ENCODE results near the gene PRDM7. TPM values are rescaled to one million over a fixed set of nuclear protein-coding genes. Genes with fewer than 3 reads are reported as not detected.

Gene PRDM7
- total RNA-seq, 2 donors from 2014 or later: not detected

DNA sequence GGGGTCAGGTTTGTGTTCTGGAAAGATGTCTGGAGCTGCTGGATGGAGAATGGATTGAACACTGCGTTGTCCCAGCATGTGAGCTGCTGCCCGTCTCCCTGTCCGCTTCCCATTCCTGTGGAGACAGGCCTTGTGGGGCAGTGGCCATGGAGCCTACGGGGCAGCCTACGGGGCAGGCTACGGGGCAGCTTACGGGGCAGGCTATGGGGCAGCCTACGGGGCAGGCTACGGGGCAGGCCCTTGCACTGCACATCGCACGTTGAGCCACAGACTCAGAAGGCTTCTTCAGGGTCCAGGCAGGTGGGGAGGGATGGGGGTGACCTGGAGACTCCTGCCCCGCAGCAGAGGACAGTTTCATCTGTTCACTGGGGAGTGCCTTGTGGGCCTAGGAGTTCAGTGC is 48.1 kb downstream of the PRDM7 start:
- H3K36me3 Mint-ChIP-seq: peaks cover 12 to 14% of the 10 kb centered on the region in 2 donors

DNA sequence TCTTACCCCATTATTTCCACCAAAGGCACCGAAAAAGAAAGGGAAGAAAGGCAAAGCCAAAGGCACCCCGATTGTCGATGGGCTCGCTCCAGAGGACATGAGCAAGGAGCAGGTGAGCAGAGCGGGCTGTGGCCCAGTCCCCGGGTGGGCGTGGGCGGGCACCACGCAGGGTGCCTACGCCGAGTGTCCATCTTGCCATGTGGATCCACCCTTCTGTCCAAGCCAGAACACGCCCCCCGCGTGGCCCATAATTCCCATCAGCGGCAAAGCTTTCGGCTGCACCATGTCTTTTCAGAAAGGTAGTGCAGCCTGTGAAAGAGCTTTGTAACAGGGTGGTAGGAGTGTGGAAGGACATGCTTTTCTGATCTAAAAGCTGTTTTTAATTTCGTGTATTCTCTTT is 49.5 kb downstream of the PRDM7 start:
- H3K27ac Mint-ChIP-seq: no peak overlapping the region
- H3K9me3 Mint-ChIP-seq: peaks cover 5% of the 10 kb centered on the region in 2 donors
- H3K36me3 Mint-ChIP-seq: peaks cover 12 to 13% of the 10 kb centered on the region in 2 donors
- ATAC-seq: no peak
- no peak for DNase-seq (ENCODE audit: low spot score in 2 of 2)

More for the DNA sequence above, 48.1 kb downstream of the PRDM7 start:
- no peak for DNase-seq (ENCODE audit: low spot score in 2 of 2)
- no peak for ATAC-seq
- Mint-ChIP-seq H3K9me3 (peaks cover 5% of the 10 kb centered on the region in 2 donors), H3K27ac (peak overlapping the region in 1 of 2 donors; percentile 5)

DNA sequence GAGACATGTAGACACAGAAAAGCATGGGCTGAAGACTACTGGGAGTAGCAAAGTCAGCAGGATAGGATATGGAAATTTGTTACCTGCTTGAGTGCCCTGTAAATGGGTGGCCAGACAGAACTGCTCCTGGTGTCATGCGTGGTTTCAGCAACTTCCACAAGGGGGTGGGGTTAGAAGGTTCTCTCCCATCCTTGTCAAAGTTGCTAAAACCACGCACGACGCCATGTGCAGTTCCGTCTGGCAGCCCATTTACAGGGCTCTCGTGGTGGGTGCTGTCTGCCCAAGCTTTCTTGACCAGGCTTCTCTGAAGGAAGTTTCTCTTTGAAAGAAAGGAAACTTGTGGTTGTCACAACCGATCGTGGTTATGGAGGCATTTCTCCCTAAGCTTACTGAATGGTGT is 51.0 kb downstream of the PRDM7 start:
- ATAC-seq: no peak
- H3K36me3 Mint-ChIP-seq: peaks cover 6 to 12% of the 10 kb centered on the region in 2 donors
- peaks cover 0 to 7% of the 10 kb centered on the region in 2 donors for H3K9me3 Mint-ChIP-seq
- no peak overlapping the region for H3K27ac Mint-ChIP-seq
- DNase-seq (ENCODE audit: low spot score in 2 of 2): no peak

DNA sequence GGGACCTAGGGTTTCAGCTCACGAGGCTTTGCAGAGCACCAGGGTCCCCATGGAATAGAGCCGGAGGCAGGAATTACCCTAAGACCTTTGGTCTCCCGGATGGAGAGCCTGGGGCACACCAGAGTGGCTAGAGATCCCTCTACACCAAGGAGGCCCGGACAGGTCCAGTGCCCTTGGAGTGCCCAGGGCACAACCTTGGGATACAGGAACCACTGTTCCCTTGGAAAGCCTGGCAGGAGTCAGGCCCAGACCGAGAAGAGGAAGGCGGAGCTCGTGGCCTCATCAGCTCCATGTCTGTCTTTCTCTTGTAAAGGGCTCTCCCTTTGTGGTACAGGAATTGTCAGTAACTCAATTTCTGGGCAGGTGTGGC is 54.1 kb downstream of the PRDM7 start:
- ATAC-seq: no peak
- H3K9me3 Mint-ChIP-seq: peaks cover 0 to 7% of the 10 kb centered on the region in 2 donors
- H3K36me3 Mint-ChIP-seq: peaks cover 6 to 13% of the 10 kb centered on the region in 2 donors
- peak overlapping the region; percentile 77 to 79 for H3K27ac Mint-ChIP-seq
- no peak for DNase-seq (ENCODE audit: low spot score in 2 of 2)

DNA sequence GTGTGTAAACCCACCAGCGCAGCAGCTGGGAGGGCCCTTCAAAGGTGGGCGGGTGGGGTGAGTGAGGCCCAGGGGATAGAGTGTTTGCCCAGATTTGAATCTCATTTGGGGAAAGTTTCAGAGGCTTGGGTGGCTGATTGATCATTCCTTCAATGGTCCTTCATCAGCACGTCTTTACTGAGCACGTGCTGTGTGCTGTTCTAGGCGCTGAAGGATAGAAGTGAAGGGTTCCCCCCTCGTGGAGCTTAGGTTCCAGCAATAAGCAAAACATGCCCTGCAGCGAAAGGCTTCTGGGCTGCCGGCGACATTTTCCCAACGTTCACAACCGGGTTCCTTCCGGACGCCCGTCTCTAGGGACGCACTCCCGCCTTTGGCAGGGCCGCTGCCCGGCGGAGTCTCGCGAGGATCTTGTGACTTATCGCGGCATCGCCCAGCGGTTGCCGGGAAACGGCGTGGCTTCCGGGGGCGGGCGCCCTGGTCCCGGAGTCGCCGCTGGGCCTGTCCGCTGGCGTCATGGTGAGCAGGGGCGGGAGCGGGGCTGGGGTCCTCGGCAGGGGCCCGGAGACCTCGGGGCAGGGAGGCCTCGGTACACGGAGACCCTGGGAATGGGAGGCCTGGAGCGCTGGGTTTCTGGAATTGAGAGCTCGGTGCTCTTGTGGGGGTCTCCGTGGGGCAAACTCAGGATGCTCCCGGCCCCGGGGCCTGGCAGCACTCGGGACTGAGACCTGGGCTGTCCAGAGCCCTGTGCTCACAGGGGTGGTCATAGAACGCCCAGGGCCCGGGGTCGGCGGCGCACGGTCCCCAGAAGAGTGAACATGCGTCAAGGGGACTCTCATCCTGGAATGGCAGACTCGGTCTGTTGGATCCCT is 54.7 kb downstream of the PRDM7 start:
- peaks cover 0 to 7% of the 10 kb centered on the region in 2 donors for H3K9me3 Mint-ChIP-seq
- peak; percentile 90 for DNase-seq (ENCODE audit: low spot score in 2 of 2)
- peak; percentile 80 to 94 for ATAC-seq
- peak overlapping the region in 1 of 2 donors; percentile 79 for H3K27ac Mint-ChIP-seq
- H3K36me3 Mint-ChIP-seq: peaks cover 6 to 13% of the 10 kb centered on the region in 2 donors

DNA sequence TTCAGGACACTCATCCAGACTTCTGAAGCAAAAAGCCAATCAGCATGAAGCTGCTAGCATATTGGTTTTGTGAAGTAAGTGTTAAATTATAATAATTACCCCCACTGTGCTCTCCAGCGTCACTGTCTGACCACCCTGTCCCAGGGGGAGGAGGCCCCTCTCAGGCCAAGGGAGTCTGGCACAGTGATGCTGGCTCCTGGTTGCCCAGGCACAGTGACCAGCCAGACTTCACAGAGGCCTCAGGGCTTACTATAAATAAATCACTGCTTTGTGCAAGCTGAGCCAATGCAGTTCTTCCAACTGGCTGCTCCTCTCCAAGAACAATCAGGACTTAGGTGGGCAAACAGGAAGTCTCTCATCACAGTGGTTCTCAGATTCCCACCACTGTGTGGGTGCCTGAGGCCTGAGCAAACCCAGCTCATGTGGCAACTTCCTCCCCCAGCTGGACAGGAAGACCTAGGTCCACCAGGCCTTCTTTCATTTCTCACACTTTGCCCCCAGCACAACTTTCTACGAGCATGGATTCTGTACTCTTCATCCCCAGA is 56.2 kb downstream of the PRDM7 start:
- Mint-ChIP-seq H3K27ac (no peak overlapping the region), H3K36me3 (peaks cover 6 to 13% of the 10 kb centered on the region in 2 donors), H3K9me3 (peaks cover 0 to 7% of the 10 kb centered on the region in 2 donors)
- ATAC-seq: no peak
- no peak for DNase-seq (ENCODE audit: low spot score in 2 of 2)

DNA sequence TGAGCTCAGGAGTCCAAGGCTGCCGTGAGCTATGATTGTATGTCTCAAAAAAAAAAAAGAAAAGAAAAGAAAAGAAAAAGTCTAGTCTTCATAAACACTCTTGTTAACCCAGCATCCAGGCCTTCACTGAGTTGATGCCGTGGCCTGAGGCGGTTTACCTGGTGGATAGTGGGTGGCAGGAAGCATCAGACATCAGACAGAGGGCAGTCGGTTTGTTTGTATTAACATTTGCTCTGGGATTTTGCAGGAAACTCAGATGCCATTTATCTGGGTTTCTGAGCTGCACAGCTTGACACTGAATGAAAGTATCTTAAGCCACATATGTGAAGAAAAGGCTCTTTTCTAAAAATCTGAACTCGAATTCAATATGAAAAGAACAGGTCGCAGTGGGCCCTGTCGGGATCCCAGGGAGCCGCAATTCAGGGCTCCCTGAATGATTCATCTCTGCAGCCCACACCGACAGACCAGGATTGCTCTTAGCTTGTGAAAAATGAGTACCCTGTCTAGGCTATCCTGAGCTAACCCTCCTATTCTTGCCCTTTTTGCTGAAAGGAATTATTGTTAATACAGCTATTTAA is 56.8 kb downstream of the PRDM7 start:
- DNase-seq (ENCODE audit: low spot score in 2 of 2): no peak
- H3K36me3 Mint-ChIP-seq: peaks cover 6 to 13% of the 10 kb centered on the region in 2 donors
- no peak for ATAC-seq
- peak overlapping the region in 1 of 2 donors; percentile 24 for H3K27ac Mint-ChIP-seq
- H3K9me3 Mint-ChIP-seq: peaks cover 0 to 7% of the 10 kb centered on the region in 2 donors

DNA sequence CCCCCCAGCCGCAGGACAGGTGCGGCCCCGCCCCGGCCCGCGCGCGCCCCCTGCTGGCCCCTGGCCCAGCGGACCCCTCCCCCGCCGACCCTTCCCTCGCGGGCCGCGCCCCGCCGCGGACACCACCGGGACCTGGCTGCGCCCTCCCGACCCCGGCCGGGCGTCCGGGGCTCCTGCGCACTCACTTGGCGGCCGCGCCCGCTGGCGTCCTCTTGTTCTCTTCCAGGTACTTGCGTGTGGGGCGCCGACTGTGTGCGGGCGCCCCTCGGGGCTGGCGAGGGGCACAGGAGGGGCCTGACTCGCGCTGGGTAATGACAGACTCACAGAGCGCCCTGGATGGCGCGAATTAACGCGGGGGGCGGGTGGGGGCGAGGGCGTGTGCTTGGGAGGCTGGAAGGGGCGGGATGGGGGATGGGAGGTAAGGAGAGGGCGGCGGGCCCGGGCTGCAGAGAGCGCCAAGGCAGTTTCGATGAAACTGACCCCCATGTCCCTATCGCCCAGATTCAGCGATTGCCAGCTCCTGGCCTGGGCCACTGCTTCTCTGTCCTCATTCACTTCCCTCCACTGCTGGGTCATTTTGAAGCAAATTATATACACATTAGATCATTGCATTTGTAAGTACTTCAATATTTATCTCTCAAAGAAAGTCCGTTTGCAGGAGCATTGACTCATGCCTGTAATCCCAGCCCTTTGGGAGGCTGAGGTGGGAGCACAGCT is 57.4 kb downstream of the PRDM7 start:
- Mint-ChIP-seq H3K9me3 (peaks cover 0 to 7% of the 10 kb centered on the region in 2 donors), H3K36me3 (peaks cover 6 to 13% of the 10 kb centered on the region in 2 donors), H3K27ac (peak overlapping the region in 1 of 2 donors; percentile 24)
- DNase-seq (ENCODE audit: low spot score in 2 of 2) (peak in 1 of 2 donors; percentile 66), ATAC-seq (peak; percentile 39 to 76)

DNA sequence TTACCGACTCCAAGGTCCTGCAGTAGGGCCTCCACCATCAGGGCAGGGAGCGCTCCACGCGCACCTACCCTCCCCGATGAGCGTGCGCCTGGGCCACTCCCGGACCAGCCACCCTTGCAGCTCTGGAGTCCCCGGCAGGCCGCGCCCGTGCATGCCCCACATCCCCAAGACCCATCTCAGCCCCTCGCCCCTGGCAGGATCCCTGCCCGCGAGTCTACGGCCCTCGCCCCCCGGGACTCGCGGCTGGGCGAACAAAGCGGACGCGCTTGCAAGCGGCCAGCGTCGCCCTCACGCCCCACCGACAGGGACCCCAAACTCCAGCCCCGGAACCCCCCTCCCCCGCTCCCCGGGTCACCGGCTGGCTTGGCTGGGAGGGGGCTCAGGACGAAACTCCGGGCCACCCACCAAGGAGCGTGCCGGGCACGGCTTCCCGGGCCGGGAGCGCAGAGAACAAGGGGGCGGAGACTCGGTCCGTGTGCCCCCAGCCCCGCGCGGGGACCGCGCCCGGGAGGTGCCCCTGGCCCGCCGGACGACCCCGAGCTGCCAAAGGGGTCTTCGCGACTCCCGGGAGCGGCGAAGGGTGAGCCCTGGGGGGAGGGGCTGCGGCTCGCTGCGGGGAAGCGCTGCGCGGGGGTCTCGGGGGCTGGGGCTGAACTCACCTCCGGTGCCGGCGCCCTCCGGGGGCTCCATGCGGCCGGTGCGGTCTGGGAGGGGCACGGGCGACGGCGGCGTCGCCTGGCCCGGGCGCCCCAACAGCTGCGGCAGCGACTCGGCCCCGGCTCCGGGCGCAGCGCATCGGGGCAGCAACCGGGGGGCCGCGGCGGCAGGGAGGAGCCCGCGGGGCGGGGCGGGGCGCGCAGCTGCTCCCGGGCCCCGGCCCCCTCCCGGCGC is 58.2 kb downstream of the PRDM7 start, which contains the start of gene DBNDD1:
Gene DBNDD1, minus strand, starts transcription at position 805 of the 891 bp plus-strand sequence. Its CDS starts 115 bp downstream, at position 690.
- Mint-ChIP-seq H3K9me3 (peaks cover 0 to 7% of the 10 kb centered on the region in 2 donors), H3K36me3 (peaks cover 6 to 13% of the 10 kb centered on the region in 2 donors), H3K27ac (peak within 1 kb of the TSS in 1 of 2 donors; percentile 24)
- ATAC-seq (no peak), DNase-seq (ENCODE audit: low spot score in 2 of 2) (no peak)

DNA sequence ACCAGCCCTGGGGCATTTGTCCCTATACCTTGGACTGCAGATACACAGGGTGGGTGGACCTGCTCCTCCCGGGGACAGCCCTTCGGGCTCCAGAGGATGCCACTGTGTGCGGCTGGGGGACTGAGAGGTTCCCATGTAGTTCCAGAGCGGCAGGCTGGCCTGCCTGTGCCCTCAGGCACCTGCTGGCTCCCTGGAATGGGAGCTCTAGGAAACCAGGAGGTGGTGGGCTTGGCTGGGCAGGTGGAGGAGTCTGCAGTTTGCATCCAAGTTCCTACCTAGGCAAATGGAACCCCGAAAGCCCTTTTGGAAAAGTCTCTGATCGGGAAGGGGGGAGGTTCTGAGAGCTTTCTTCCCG is 58.9 kb downstream of the PRDM7 start:
- no peak overlapping the region for H3K27ac Mint-ChIP-seq
- H3K9me3 Mint-ChIP-seq: peaks cover 0 to 7% of the 10 kb centered on the region in 2 donors
- peaks cover 6 to 13% of the 10 kb centered on the region in 2 donors for H3K36me3 Mint-ChIP-seq
- ATAC-seq: no peak
- no peak for DNase-seq (ENCODE audit: low spot score in 2 of 2)

DNA sequence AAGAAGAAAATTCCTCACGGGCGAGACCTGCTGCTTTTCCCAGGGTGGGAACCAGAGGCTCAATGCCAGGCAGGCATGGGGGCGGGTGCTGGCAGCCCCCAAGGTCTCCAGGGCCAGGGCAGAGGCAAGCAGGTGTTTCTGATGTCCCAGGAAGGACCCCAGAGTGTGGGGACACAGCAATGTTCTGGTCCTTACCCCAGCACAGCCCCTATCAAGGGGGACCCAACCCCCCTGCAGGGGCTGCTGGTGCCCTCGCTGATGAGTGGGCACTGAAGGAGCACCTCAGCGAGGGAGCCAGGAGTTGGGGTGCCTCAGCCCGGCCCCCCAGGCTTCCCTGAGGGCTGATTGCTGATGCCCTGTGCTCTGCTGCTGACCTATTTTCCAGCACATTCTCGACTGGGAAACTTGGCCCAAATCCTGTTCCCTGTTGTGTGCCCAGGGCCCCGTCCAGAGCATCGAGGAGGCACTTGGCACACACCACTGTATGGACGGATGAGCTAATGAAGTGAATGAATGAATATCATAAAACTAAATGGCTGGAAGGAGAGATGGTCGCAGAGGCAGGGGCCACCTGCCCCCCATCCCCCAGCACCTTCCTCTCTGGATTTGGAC is 60.7 kb downstream of the PRDM7 start:
- H3K36me3 Mint-ChIP-seq: peaks cover 0 to 4% of the 10 kb centered on the region in 2 donors
- H3K9me3 Mint-ChIP-seq: no peaks in the 10 kb centered on the region
- DNase-seq (ENCODE audit: low spot score in 2 of 2): no peak
- ATAC-seq: no peak
- no peak overlapping the region for H3K27ac Mint-ChIP-seq

DNA sequence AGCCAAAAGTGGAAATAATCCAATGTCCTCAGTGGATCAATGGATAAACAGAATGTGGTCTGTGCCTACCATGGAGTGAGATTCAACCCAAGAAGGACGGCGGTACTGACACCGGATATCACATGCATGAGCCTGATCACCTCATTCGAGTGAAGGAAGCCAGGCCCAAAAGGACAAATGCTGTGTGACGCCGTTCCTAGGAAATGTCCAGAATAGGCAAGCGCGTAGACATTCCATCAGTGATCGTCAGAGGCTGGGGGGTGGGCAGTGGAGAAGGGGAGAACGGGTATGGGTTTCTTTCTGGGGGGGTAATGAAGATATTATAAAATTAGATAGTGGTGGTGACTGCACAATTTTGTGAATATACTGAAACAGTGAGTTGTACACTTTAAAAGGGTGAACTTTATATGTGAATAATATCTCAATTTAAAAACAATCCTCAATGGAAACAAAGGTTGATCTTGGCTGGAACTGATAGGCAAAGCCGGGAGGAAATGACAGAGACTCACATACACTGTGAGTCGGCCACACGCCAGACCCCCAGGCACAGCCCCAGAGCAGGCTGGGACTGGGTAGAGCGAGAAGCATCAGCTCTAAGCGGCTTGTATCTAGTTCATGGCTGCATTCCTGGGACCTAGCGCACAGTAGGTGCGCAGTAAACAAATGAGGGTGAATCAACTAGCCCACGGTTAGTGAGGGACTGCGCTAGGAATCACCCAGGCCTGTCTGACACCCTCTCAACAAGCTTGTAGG is 61.4 kb downstream of the PRDM7 start:
- no peaks in the 10 kb centered on the region for H3K36me3 Mint-ChIP-seq
- ATAC-seq: no peak
- no peaks in the 10 kb centered on the region for H3K9me3 Mint-ChIP-seq
- no peak for DNase-seq (ENCODE audit: low spot score in 2 of 2)
- H3K27ac Mint-ChIP-seq: no peak overlapping the region

DNA sequence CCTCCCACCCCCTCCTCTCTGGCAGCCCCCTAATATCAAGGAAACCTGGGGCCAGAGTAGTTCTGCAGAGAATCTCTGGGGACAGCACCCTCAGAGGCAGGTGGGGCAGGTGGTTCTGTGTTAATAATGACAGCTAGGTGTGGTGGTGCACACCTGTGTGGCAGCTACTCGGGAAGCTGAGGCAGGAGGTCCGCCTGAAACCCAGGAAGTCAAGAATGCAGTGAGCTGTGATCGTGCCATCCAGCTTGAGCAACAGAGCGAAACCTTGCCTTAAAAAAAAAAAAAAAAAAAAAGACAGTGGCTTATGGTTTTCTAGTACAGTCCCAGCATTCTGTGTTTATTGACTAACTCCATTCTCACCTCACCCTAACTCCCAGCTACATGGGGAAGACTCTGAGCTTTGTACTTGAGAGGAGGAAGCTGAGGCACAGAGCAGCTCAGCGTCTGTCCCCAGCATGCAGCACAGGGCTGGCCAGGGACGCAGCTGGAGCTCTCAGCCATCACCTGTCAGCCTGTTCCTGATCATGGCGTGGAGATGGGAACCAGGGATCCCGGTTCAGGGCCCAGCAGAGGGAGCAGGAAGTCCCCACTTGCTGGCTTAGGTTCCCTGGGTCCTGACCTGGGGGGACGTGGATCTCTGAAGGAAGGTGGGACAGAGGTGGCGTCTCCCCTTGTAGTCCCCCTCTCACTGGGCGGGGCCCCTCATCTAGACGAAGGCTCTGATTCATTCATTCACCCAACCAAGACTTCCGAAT is 64.0 kb downstream of the PRDM7 start:
- no peaks in the 10 kb centered on the region for H3K36me3 Mint-ChIP-seq
- DNase-seq (ENCODE audit: low spot score in 2 of 2) (no peak), ATAC-seq (no peak)
- no peaks in the 10 kb centered on the region for H3K9me3 Mint-ChIP-seq
- no peak overlapping the region for H3K27ac Mint-ChIP-seq

DNA sequence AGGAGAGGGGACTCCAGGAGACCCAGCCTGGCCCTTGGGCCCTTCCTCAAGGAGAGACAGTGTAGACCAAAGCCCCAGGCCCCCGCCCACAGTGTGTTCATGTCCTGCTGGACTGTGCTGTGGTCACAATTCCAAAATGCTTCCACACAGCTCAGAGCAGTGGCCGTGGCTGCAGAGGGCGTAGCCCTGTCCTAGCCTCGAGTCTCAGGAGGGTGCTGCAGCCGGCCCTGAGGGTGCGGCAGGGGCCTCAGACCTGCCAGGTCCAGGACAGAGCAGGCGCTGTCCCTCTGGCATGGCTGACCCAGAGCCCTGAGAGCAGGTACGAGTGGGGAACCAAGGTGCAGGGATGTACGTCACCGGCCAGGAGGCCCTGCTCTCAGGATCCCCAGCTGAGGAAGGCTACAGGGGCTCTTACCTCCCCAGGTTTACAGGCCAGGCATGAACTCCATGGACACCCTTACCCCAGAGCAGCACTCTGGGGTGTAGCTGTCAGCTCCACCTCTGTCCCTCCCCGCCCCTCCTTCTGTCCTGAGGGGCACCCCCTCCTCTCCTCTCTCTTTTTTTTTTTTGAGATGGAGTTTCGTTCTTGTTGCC is 65.1 kb downstream of the PRDM7 start:
- no peak overlapping the region for H3K27ac Mint-ChIP-seq
- no peak for DNase-seq (ENCODE audit: low spot score in 2 of 2)
- no peaks in the 10 kb centered on the region for H3K9me3 Mint-ChIP-seq
- no peaks in the 10 kb centered on the region for H3K36me3 Mint-ChIP-seq
- no peak for ATAC-seq

Data from activated naive CD4-positive, alpha-beta T cell treated with anti-CD3 and anti-CD28 coated beads, Interleukin-2, amount 50 U/mL, for 72 hours (primary cell).